OCI-LY7 (cell line): ENCODE measurements around the gene CASP8AP2.

ENCODE experiments used
- CTCF ChIP-seq: fragments of 200-600 bp; sonication (generic); conservative IDR thresholded peaks from 2 replicates; pipeline ENCODE4 v1.5.1; 2014; ENCODE audit warnings: mild to moderate bottlenecking, antibody characterized with exemption, low read length, moderate library complexity, mixed read lengths
- EZH2phosphoT487 ChIP-seq: fragments of 200-600 bp; sonication (generic); IDR thresholded peaks from 2 replicates; pipeline ENCODE4 v1.6.1; 2018; ENCODE audit warnings: low read depth, borderline replicate concordance, mild to moderate bottlenecking, mixed run types, antibody characterized with exemption, low read length, moderate library complexity, mixed read lengths

GRCh38 chr6:89807581-89807980, 22.1 kb upstream of the CASP8AP2 start:
- TF ChIP-seq CTCF (no peak), EZH2phosphoT487 (no peak)
